Stimulated activated effector memory CD8-positive, alpha-beta T cell treated with anti-CD3 and anti-CD28 coated beads, Interleukin-12 subunit alpha, Interleukin-12 subunit beta, amount 100 ng/mL, for 72 hours (primary cell): Measurements from ENCODE around the gene NEK6.

Experiments used
- ATAC-seq: fragments of 150-1000 bp; cut with Tn5 transposase; 2 replicates; pipeline ENCODE4 v1.10.0; 2021
- DNase-seq, 2 donors: peaks; one replicate each; pipeline ENCODE4 v3.0.0; 2021 to 2022; ENCODE audit warnings: low spot score in 2 of 2
- H3K27ac Mint-ChIP-seq: one replicate; pipeline ENCODE4 v1.8.0; 2022; ENCODE audit warnings: mild to moderate bottlenecking, mixed read lengths
- H3K36me3 Mint-ChIP-seq: one replicate; pipeline ENCODE4 v1.8.0; 2022; ENCODE audit warnings: mild to moderate bottlenecking, mixed read lengths
- H3K4me1 Mint-ChIP-seq: one replicate; pipeline ENCODE4 v1.8.0; 2022; ENCODE audit warnings: mixed read lengths
- H3K4me3 Mint-ChIP-seq: one replicate; pipeline ENCODE4 v1.8.0; 2022; ENCODE audit warnings: mild to moderate bottlenecking, mixed read lengths
- H3K9me3 Mint-ChIP-seq: one replicate; pipeline ENCODE4 v1.8.0; 2022; ENCODE audit warnings: mixed read lengths

Gene NEK6

GRCh38 chr9:124322618-124323432 is 65.1 kb downstream of the NEK6 start:
- Mint-ChIP-seq H3K4me3 (no peak overlapping the region), H3K27ac (peak overlapping the region; percentile 45), H3K36me3 (peaks cover 12% of the 10 kb centered on the region), H3K9me3 (no peaks in the 10 kb centered on the region), H3K4me1 (peaks cover 12% of the 10 kb centered on the region)
- ATAC-seq (peak; percentile 22), DNase-seq (no peak)

GRCh38 chr9:124323904-124324303 is 66.2 kb downstream of the NEK6 start:
- H3K4me3 Mint-ChIP-seq, result no peak overlapping the region
- DNase-seq (no peak), ATAC-seq (no peak)
- H3K9me3 Mint-ChIP-seq, result no peaks in the 10 kb centered on the region
- peaks cover 15% of the 10 kb centered on the region for H3K36me3 Mint-ChIP-seq
- H3K4me1 Mint-ChIP-seq, result peaks cover 12% of the 10 kb centered on the region
- H3K27ac Mint-ChIP-seq, result no peak overlapping the region

GRCh38 chr9:124325816-124326215 is 68.1 kb downstream of the NEK6 start:
- no peak for DNase-seq
- Mint-ChIP-seq H3K9me3 (no peaks in the 10 kb centered on the region), H3K4me1 (no peaks in the 10 kb centered on the region), H3K36me3 (peaks cover 21% of the 10 kb centered on the region), H3K27ac (no peak overlapping the region), H3K4me3 (no peak overlapping the region)
- ATAC-seq, result no peak

- peaks cover 20% of the 10 kb centered on the region for H3K36me3 Mint-ChIP-seq
- H3K4me3 Mint-ChIP-seq, result no peak overlapping the region
- no peaks in the 10 kb centered on the region for H3K9me3 Mint-ChIP-seq
- H3K27ac Mint-ChIP-seq, result peak overlapping the region; percentile 14
- DNase-seq (no peak), ATAC-seq (no peak)
- no peaks in the 10 kb centered on the region for H3K4me1 Mint-ChIP-seq
Measured at GRCh38 chr9:124326378-124326777, 68.6 kb downstream of the NEK6 start.

- no peaks in the 10 kb centered on the region for H3K4me1 Mint-ChIP-seq
- H3K9me3 Mint-ChIP-seq, result no peaks in the 10 kb centered on the region
- ATAC-seq (no peak), DNase-seq (no peak)
- no peak overlapping the region for H3K4me3 Mint-ChIP-seq
- peaks cover 20% of the 10 kb centered on the region for H3K36me3 Mint-ChIP-seq
- H3K27ac Mint-ChIP-seq, result no peak overlapping the region
Measured at GRCh38 chr9:124327491-124327890, 69.7 kb downstream of the NEK6 start.

- no peaks in the 10 kb centered on the region for H3K4me1 Mint-ChIP-seq
- no peak overlapping the region for H3K4me3 Mint-ChIP-seq
- DNase-seq (no peak), ATAC-seq (no peak)
- no peaks in the 10 kb centered on the region for H3K9me3 Mint-ChIP-seq
- peak overlapping the region; percentile 26 for H3K27ac Mint-ChIP-seq
- peaks cover 23% of the 10 kb centered on the region for H3K36me3 Mint-ChIP-seq
Measured at GRCh38 chr9:124328285-124328684, 70.5 kb downstream of the NEK6 start.

GRCh38 chr9:124329206-124329792 is 71.5 kb downstream of the NEK6 start:
- H3K27ac Mint-ChIP-seq, result no peak overlapping the region
- H3K4me3 Mint-ChIP-seq, result no peak overlapping the region
- DNase-seq, result no peak
- no peak for ATAC-seq
- no peaks in the 10 kb centered on the region for H3K4me1 Mint-ChIP-seq
- peaks cover 30% of the 10 kb centered on the region for H3K36me3 Mint-ChIP-seq
- H3K9me3 Mint-ChIP-seq, result no peaks in the 10 kb centered on the region

- H3K4me1 Mint-ChIP-seq, result no peaks in the 10 kb centered on the region
Measured at GRCh38 chr9:124330011-124330697, 72.4 kb downstream of the NEK6 start.

GRCh38 chr9:124331580-124331979 is 73.8 kb downstream of the NEK6 start:
- no peak overlapping the region for H3K27ac Mint-ChIP-seq
- ATAC-seq, result no peak
- H3K4me1 Mint-ChIP-seq, result no peaks in the 10 kb centered on the region
- no peaks in the 10 kb centered on the region for H3K9me3 Mint-ChIP-seq
- no peak overlapping the region for H3K4me3 Mint-ChIP-seq
- H3K36me3 Mint-ChIP-seq, result peaks cover 31% of the 10 kb centered on the region
- DNase-seq, result no peak

More at GRCh38 chr9:124330011-124330697, 72.4 kb downstream of the NEK6 start:
- peaks cover 31% of the 10 kb centered on the region for H3K36me3 Mint-ChIP-seq
- peak overlapping the region; percentile 83 for H3K27ac Mint-ChIP-seq
- ATAC-seq (no peak), DNase-seq (no peak)
- no peak overlapping the region for H3K4me3 Mint-ChIP-seq
- no peaks in the 10 kb centered on the region for H3K9me3 Mint-ChIP-seq

GRCh38 chr9:124332361-124333202 is 74.8 kb downstream of the NEK6 start:
- Mint-ChIP-seq H3K27ac (no peak overlapping the region), H3K36me3 (peaks cover 31% of the 10 kb centered on the region), H3K9me3 (no peaks in the 10 kb centered on the region), H3K4me1 (no peaks in the 10 kb centered on the region), H3K4me3 (no peak overlapping the region)
- DNase-seq, result no peak
- ATAC-seq, result no peak

- H3K4me1 Mint-ChIP-seq, result no peaks in the 10 kb centered on the region
- no peak overlapping the region for H3K4me3 Mint-ChIP-seq
- DNase-seq, result no peak
- peaks cover 27% of the 10 kb centered on the region for H3K36me3 Mint-ChIP-seq
- no peak overlapping the region for H3K27ac Mint-ChIP-seq
- no peak for ATAC-seq
- H3K9me3 Mint-ChIP-seq, result no peaks in the 10 kb centered on the region
Measured at GRCh38 chr9:124333203-124333579, 75.4 kb downstream of the NEK6 start.

GRCh38 chr9:124334568-124335319 is 77.0 kb downstream of the NEK6 start:
- peak overlapping the region; percentile 1 for H3K27ac Mint-ChIP-seq
- H3K4me1 Mint-ChIP-seq, result no peaks in the 10 kb centered on the region
- no peak overlapping the region for H3K4me3 Mint-ChIP-seq
- DNase-seq, result no peak
- H3K36me3 Mint-ChIP-seq, result peaks cover 34% of the 10 kb centered on the region
- H3K9me3 Mint-ChIP-seq, result no peaks in the 10 kb centered on the region
- ATAC-seq, result peak; percentile 17

GRCh38 chr9:124335320-124335707 is 77.6 kb downstream of the NEK6 start:
- Mint-ChIP-seq H3K4me3 (no peak overlapping the region), H3K9me3 (no peaks in the 10 kb centered on the region), H3K36me3 (peaks cover 29% of the 10 kb centered on the region), H3K27ac (no peak overlapping the region), H3K4me1 (no peaks in the 10 kb centered on the region)
- ATAC-seq (no peak), DNase-seq (no peak)

GRCh38 chr9:124337562-124337961 is 79.8 kb downstream of the NEK6 start:
- no peak overlapping the region for H3K4me3 Mint-ChIP-seq
- H3K9me3 Mint-ChIP-seq, result no peaks in the 10 kb centered on the region
- H3K27ac Mint-ChIP-seq, result peak overlapping the region; percentile 17
- no peak for ATAC-seq
- peaks cover 34% of the 10 kb centered on the region for H3K36me3 Mint-ChIP-seq
- DNase-seq, result no peak
- no peaks in the 10 kb centered on the region for H3K4me1 Mint-ChIP-seq
